Measurements from ENCODE around the gene SLC4A3. TPM values are rescaled to one million over a fixed set of nuclear protein-coding genes. Genes with fewer than 3 reads are reported as not detected.
A peak's percentile ranks its signal among the peaks of the same experiment; 100 is the strongest.

SLC4A3 gene
- total RNA-seq, 6 experiments from 2014 or later, result 0.14 to 0.42 (median 0.27) TPM; not detected in 1

DNA sequence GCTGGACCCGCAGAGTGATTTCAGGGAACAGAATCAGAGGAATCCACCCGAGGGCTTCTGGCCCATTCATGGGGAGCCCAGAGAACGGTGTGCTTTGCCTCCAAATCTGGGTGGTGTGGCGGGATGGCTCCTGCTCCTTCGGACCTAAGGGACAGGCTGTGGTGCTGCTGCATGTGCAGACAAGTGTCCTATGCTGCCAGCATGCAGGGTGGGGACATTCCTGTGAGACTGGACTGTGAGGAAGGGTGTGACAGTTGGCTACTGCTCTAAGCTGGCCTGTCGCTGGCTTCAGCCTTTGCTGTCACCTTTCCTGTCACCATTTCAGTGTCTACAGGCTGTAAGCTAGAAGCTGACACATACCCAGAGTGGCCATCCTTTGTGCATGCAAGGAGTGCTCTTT, 2.9 kb upstream of the SLC4A3 start:
- H3K27me3 ChIP-seq, result peaks cover 0 to 5% of the 10 kb centered on the region in 2 donors
- DNase-seq, result no peak
- H3K36me3 ChIP-seq, result no peaks in the 10 kb centered on the region
- no peak for ATAC-seq
- no peaks in the 10 kb centered on the region for H3K4me1 ChIP-seq
- intact Hi-C loops (cut with DNase I), result no loop called here
- no peak for TF ChIP-seq POLR2A (IDR thresholded peaks at IDR 0.05)
- TF ChIP-seq CTCF (IDR thresholded peaks at IDR 0.05), result no peak
- 44% methylated on average over 1 of the region's 6 CpGs for WGBS (ENCODE audit: insufficient coverage, low coverage, low lambda C conversion rate, missing lambda C conversion rate)
- H3K9me3 ChIP-seq, result no peaks in the 10 kb centered on the region
- no peak overlapping the region for H3K4me3 ChIP-seq
- no peak overlapping the region for H3K27ac ChIP-seq

- 92% methylated on average over 2 of the region's 5 CpGs for WGBS (ENCODE audit: insufficient coverage, low coverage, low lambda C conversion rate, missing lambda C conversion rate)
- no peak for ATAC-seq
- H3K36me3 ChIP-seq, result no peaks in the 10 kb centered on the region
- H3K27me3 ChIP-seq, result peaks cover 0 to 5% of the 10 kb centered on the region in 2 donors
- no peaks in the 10 kb centered on the region for H3K9me3 ChIP-seq
- DNase-seq, result no peak
- no peak overlapping the region for H3K27ac ChIP-seq
- H3K4me1 ChIP-seq, result no peaks in the 10 kb centered on the region
- TF ChIP-seq CTCF (IDR thresholded peaks at IDR 0.05), result no peak
- TF ChIP-seq POLR2A (IDR thresholded peaks at IDR 0.05), result no peak
- intact Hi-C loops (cut with DNase I), result no loop called here
- H3K4me3 ChIP-seq, result no peak overlapping the region
Observed at GRCh38 chr2:219625179-219625578, 2.3 kb upstream of the SLC4A3 start.

DNA sequence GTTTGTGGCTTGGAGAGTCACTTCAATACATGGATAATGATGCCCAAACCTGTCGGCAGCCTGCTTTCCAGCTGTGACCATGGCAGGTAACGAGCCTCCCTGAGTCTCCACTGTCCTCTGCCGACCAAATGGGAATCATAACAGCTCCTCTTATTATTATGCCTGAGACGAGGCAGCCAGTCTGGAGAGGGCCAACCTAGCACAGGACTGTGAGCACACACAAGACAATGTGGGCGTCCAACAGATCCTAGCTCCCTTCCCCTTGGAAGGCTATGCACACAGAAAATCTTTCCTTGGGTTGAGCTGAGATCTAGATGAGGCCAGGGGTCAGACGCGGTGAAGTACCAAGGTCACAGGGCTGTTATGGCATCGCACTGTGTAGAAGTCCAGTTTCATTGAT, 890 bp upstream of the SLC4A3 start:
- H3K4me3 ChIP-seq, result no peak overlapping the region
- no peaks in the 10 kb centered on the region for H3K36me3 ChIP-seq
- no peaks in the 10 kb centered on the region for H3K4me1 ChIP-seq
- H3K27ac ChIP-seq, result no peak overlapping the region
- whole genome bisulfite sequencing (ENCODE audit: insufficient coverage, low coverage, low lambda C conversion rate, missing lambda C conversion rate), result 77% methylated on average over 8 of the region's 8 CpGs
- intact Hi-C loops (cut with DNase I), result no loop called here
- H3K27me3 ChIP-seq, result peaks cover 0 to 5% of the 10 kb centered on the region in 2 donors
- DNase-seq (no peak), ATAC-seq (no peak)
- H3K9me3 ChIP-seq, result no peaks in the 10 kb centered on the region
- TF ChIP-seq CTCF (IDR thresholded peaks at IDR 0.05), result no peak
- no peak for TF ChIP-seq POLR2A (IDR thresholded peaks at IDR 0.05)

DNA sequence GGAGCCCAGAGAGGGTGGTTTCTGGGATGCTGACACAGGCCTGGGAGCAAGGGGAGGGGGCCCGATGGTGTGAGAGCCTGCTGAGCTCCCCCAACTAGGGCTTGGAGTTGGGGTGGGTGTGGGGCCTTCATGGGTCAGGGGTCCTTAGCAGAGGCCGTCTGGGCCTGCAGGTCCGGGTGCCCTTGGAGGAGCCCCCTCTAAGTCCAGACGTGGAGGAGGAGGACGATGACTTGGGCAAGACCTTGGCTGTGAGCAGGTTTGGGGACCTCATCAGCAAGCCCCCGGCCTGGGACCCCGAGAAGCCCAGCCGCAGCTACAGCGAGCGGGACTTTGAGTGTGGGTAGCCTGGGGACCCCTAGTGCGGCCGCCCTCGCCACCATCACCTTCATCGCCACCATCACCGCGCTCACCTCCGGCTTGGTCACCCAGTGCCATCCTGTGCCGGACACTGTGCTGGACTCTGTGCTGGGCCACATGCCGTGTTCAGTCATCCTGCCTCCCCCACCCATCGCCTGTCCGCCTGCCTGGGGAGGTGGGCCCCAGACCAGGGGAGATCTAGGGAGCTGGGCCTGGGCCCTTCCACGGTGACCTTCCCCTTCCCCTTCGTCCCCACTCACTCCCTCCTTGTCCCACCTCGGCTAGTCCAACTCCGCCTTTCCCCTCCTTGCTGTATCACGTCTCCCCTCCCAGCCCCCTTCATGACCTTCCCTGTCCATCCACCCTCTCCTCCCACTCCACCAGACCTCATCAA, 980 bp downstream of the SLC4A3 start:
- Histone ChIP-seq H3K27me3 (peaks cover 0 to 5% of the 10 kb centered on the region in 2 donors), H3K27ac (no peak overlapping the region), H3K4me1 (no peaks in the 10 kb centered on the region), H3K4me3 (no peak overlapping the region), H3K36me3 (no peaks in the 10 kb centered on the region), H3K9me3 (no peaks in the 10 kb centered on the region)
- no peak for TF ChIP-seq POLR2A (IDR thresholded peaks at IDR 0.05)
- TF ChIP-seq CTCF (IDR thresholded peaks at IDR 0.05), result no peak
- 72% methylated on average over 5 of the region's 26 CpGs for whole genome bisulfite sequencing (ENCODE audit: insufficient coverage, low coverage, low lambda C conversion rate, missing lambda C conversion rate)
- ATAC-seq, result no peak
- DNase-seq, result peak in 2 of 3 donors; percentile 16 to 49
- intact Hi-C loops (cut with DNase I), result no loop called here

All from right lobe of liver (tissue), 6 donors.